T-helper 17 cell (primary cell): ENCODE results near the gene CFAP68. TPM values are rescaled to one million over a fixed set of nuclear protein-coding genes. Genes with fewer than 3 reads are reported as not detected.

Experiments used
- ATAC-seq: fragments of 150-1000 bp; cut with Tn5 transposase; 2 replicates; pipeline ENCODE4 v1.10.0; 2021; ENCODE audit warnings: mild to moderate bottlenecking, moderate library complexity
- DNase-seq, 3 donors: peaks; one replicate each; pipeline versions ENCODE4 v3.0.0 to v3.0.0-alpha.2; 2020 to 2021
- H3K9me3 ChIP-seq: one replicate; pipeline ENCODE4 v1.7.0; 2013; ENCODE audit warnings: low read length, mild to moderate bottlenecking; ENCODE audit not compliant: control insufficient read depth, poor library complexity, severe bottlenecking
- H3K27ac Mint-ChIP-seq: one replicate; pipeline ENCODE4 v1.8.0; 2022; ENCODE audit warnings: mild to moderate bottlenecking, moderate library complexity, mixed read lengths
- H3K27me3 Mint-ChIP-seq: one replicate; pipeline ENCODE4 v1.8.0; 2022; ENCODE audit warnings: mixed read lengths
- H3K36me3 Mint-ChIP-seq: one replicate; pipeline ENCODE4 v1.8.0; 2022; ENCODE audit warnings: low read depth, mixed read lengths
- H3K4me1 Mint-ChIP-seq: one replicate; pipeline ENCODE4 v1.8.0; 2022; ENCODE audit warnings: mild to moderate bottlenecking, mixed read lengths
- H3K4me3 Mint-ChIP-seq: one replicate; pipeline ENCODE4 v1.8.0; 2022; ENCODE audit warnings: mild to moderate bottlenecking, moderate library complexity, mixed read lengths
- total RNA-seq, 4 donors: library from RNA in 2 of 4; stranded (reverse) in 2 of 4; gene quantifications; one replicate each; pipeline ENCODE4 v1.2.3 and lab custom pipeline; 2022 to 2026

CFAP68 gene
- total RNA-seq, 2 donors from 2014 or later, result 19.0 to 23.8 TPM

GRCh38 chr11:111846063-111846462, 33.3 kb upstream of the CFAP68 start:
- peaks cover 5% of the 10 kb centered on the region for H3K36me3 Mint-ChIP-seq
- no peaks in the 10 kb centered on the region for H3K27me3 Mint-ChIP-seq
- ATAC-seq, result no peak
- no peaks in the 10 kb centered on the region for H3K9me3 ChIP-seq
- DNase-seq, result no peak
- H3K4me3 Mint-ChIP-seq, result no peak overlapping the region
- peaks cover 3% of the 10 kb centered on the region for H3K4me1 Mint-ChIP-seq
- H3K27ac Mint-ChIP-seq, result no peak overlapping the region

- Mint-ChIP-seq H3K4me3 (no peak overlapping the region), H3K27ac (peak overlapping the region; percentile 4), H3K27me3 (no peaks in the 10 kb centered on the region), H3K4me1 (no peaks in the 10 kb centered on the region), H3K36me3 (peaks cover 5% of the 10 kb centered on the region)
- no peak for DNase-seq
- H3K9me3 ChIP-seq, result no peaks in the 10 kb centered on the region
- no peak for ATAC-seq
Observed at GRCh38 chr11:111846636-111847035, 32.7 kb upstream of the CFAP68 start.

GRCh38 chr11:111849631-111850030, 29.7 kb upstream of the CFAP68 start:
- H3K4me1 Mint-ChIP-seq, result no peaks in the 10 kb centered on the region
- H3K27me3 Mint-ChIP-seq, result no peaks in the 10 kb centered on the region
- no peaks in the 10 kb centered on the region for H3K9me3 ChIP-seq
- H3K36me3 Mint-ChIP-seq, result peaks cover 7% of the 10 kb centered on the region
- no peak for DNase-seq
- H3K4me3 Mint-ChIP-seq, result no peak overlapping the region
- ATAC-seq, result no peak
- no peak overlapping the region for H3K27ac Mint-ChIP-seq

GRCh38 chr11:111851067-111851466, 28.3 kb upstream of the CFAP68 start:
- no peak overlapping the region for H3K4me3 Mint-ChIP-seq
- H3K9me3 ChIP-seq, result no peaks in the 10 kb centered on the region
- peaks cover 17% of the 10 kb centered on the region for H3K36me3 Mint-ChIP-seq
- ATAC-seq, result no peak
- DNase-seq, result no peak
- H3K4me1 Mint-ChIP-seq, result no peaks in the 10 kb centered on the region
- no peaks in the 10 kb centered on the region for H3K27me3 Mint-ChIP-seq
- no peak overlapping the region for H3K27ac Mint-ChIP-seq

- no peak overlapping the region for H3K4me3 Mint-ChIP-seq
- H3K4me1 Mint-ChIP-seq, result no peaks in the 10 kb centered on the region
- DNase-seq, result no peak
- H3K9me3 ChIP-seq, result no peaks in the 10 kb centered on the region
- ATAC-seq, result no peak
- H3K27me3 Mint-ChIP-seq, result no peaks in the 10 kb centered on the region
- H3K36me3 Mint-ChIP-seq, result peaks cover 17% of the 10 kb centered on the region
- no peak overlapping the region for H3K27ac Mint-ChIP-seq
Observed at GRCh38 chr11:111851636-111852035, 27.7 kb upstream of the CFAP68 start.

GRCh38 chr11:111852103-111852502, 27.2 kb upstream of the CFAP68 start:
- Mint-ChIP-seq H3K36me3 (peaks cover 17% of the 10 kb centered on the region), H3K27me3 (no peaks in the 10 kb centered on the region), H3K4me3 (no peak overlapping the region), H3K4me1 (no peaks in the 10 kb centered on the region), H3K27ac (no peak overlapping the region)
- DNase-seq, result no peak
- no peak for ATAC-seq
- no peaks in the 10 kb centered on the region for H3K9me3 ChIP-seq

GRCh38 chr11:111855506-111855905, 23.8 kb upstream of the CFAP68 start:
- Mint-ChIP-seq H3K27me3 (no peaks in the 10 kb centered on the region), H3K36me3 (peaks cover 15% of the 10 kb centered on the region), H3K4me3 (no peak overlapping the region)

GRCh38 chr11:111860257-111860656, 19.1 kb upstream of the CFAP68 start:
- Mint-ChIP-seq H3K27ac (no peak overlapping the region), H3K4me3 (no peak overlapping the region), H3K4me1 (no peaks in the 10 kb centered on the region), H3K27me3 (no peaks in the 10 kb centered on the region), H3K36me3 (peaks cover 8% of the 10 kb centered on the region)
- no peaks in the 10 kb centered on the region for H3K9me3 ChIP-seq
- DNase-seq, result no peak
- ATAC-seq, result no peak

More at GRCh38 chr11:111855506-111855905, 23.8 kb upstream of the CFAP68 start:
- no peak for DNase-seq
- H3K4me1 Mint-ChIP-seq, result no peaks in the 10 kb centered on the region
- no peaks in the 10 kb centered on the region for H3K9me3 ChIP-seq
- H3K27ac Mint-ChIP-seq, result peak overlapping the region; percentile 61
- ATAC-seq, result no peak

GRCh38 chr11:111870113-111870512, 9.2 kb upstream of the CFAP68 start:
- Mint-ChIP-seq H3K4me1 (peaks cover 22% of the 10 kb centered on the region), H3K36me3 (peaks cover 4% of the 10 kb centered on the region), H3K27me3 (no peaks in the 10 kb centered on the region), H3K4me3 (peak overlapping the region; percentile 33), H3K27ac (no peak overlapping the region)
- no peak for DNase-seq
- no peak for ATAC-seq
- no peaks in the 10 kb centered on the region for H3K9me3 ChIP-seq

GRCh38 chr11:111870522-111870885, 8.8 kb upstream of the CFAP68 start:
- Mint-ChIP-seq H3K4me3 (peak overlapping the region; percentile 94), H3K27me3 (no peaks in the 10 kb centered on the region), H3K27ac (peak overlapping the region; percentile 91), H3K36me3 (peaks cover 4% of the 10 kb centered on the region), H3K4me1 (peaks cover 22% of the 10 kb centered on the region)
- no peaks in the 10 kb centered on the region for H3K9me3 ChIP-seq
- DNase-seq (no peak), ATAC-seq (no peak)

- peaks cover 22% of the 10 kb centered on the region for H3K4me1 Mint-ChIP-seq
- DNase-seq, result peak; percentile 76 to 90 (median 77)
- peak within 1 kb of the TSS; percentile 94 for H3K4me3 Mint-ChIP-seq
- peak within 1 kb of the TSS; percentile 91 for H3K27ac Mint-ChIP-seq
- H3K27me3 Mint-ChIP-seq, result no peaks in the 10 kb centered on the region
- no peaks in the 10 kb centered on the region for H3K9me3 ChIP-seq
- ATAC-seq, result peak; percentile 88
- H3K36me3 Mint-ChIP-seq, result peaks cover 4% of the 10 kb centered on the region
Observed at GRCh38 chr11:111870886-111871692, 8.3 kb upstream of the CFAP68 start, which contains the start of gene ALG9. TSS of gene ALG9 (minus strand) at chr11:111871581. CDS start at chr11:111871482, 99 bp downstream.

- H3K4me3 Mint-ChIP-seq, result peak overlapping the region; percentile 94
- peaks cover 22% of the 10 kb centered on the region for H3K4me1 Mint-ChIP-seq
- peaks cover 2% of the 10 kb centered on the region for H3K36me3 Mint-ChIP-seq
- H3K27me3 Mint-ChIP-seq, result no peaks in the 10 kb centered on the region
- ATAC-seq (no peak), DNase-seq (no peak)
- no peaks in the 10 kb centered on the region for H3K9me3 ChIP-seq
- peak overlapping the region; percentile 91 for H3K27ac Mint-ChIP-seq
Observed at GRCh38 chr11:111871693-111872161, 7.6 kb upstream of the CFAP68 start.

GRCh38 chr11:111878385-111878848, 924 bp upstream of the CFAP68 start:
- DNase-seq (no peak), ATAC-seq (peak; percentile 1)
- H3K4me1 Mint-ChIP-seq, result peaks cover 19% of the 10 kb centered on the region
- no peaks in the 10 kb centered on the region for H3K36me3 Mint-ChIP-seq
- H3K27ac Mint-ChIP-seq, result peak overlapping the region; percentile 98
- H3K27me3 Mint-ChIP-seq, result no peaks in the 10 kb centered on the region
- peak overlapping the region; percentile 94 for H3K4me3 Mint-ChIP-seq
- no peaks in the 10 kb centered on the region for H3K9me3 ChIP-seq

GRCh38 chr11:111879637-111879960, 258 bp downstream of the CFAP68 start:
- peaks cover 18% of the 10 kb centered on the region for H3K4me1 Mint-ChIP-seq
- ATAC-seq (peak; percentile 6), DNase-seq (no peak)

More at GRCh38 chr11:111879637-111879960, 258 bp downstream of the CFAP68 start:
- Mint-ChIP-seq H3K27ac (peak overlapping the region; percentile 98), H3K27me3 (no peaks in the 10 kb centered on the region), H3K4me3 (peak overlapping the region; percentile 94), H3K36me3 (peaks cover 2% of the 10 kb centered on the region)
- no peaks in the 10 kb centered on the region for H3K9me3 ChIP-seq
